HG03575 (cell line): ENCODE measurements around the gene RTEL1.
"Not testable (repeated sequence)": the region's sequence is repeated elsewhere in the genome, so short reads cannot be mapped to it uniquely, and the experiment has no call there.

ENCODE experiments used
- ATAC-seq: cut with Tn5 transposase; IDR thresholded peaks from one replicate; pipeline ENCODE4 v1.9.1; 2021; ENCODE audit not compliant: unreplicated experiment, insufficient number of reproducible peaks, low FRiP score; ENCODE audit errors: extremely low read depth

RTEL1 gene

GRCh38 chr20:63627129-63627750 lies 30.9 kb upstream of the RTEL1 start:
- no peak for ATAC-seq

- ATAC-seq: no peak
Measured at GRCh38 chr20:63627751-63628245, 30.3 kb upstream of the RTEL1 start.

GRCh38 chr20:63628246-63628975 lies 29.7 kb upstream of the RTEL1 start:
- ATAC-seq: no peak

GRCh38 chr20:63630956-63631355 lies 27.2 kb upstream of the RTEL1 start:
- not testable (repeated sequence) for ATAC-seq

- ATAC-seq: not testable (repeated sequence)
Measured at GRCh38 chr20:63631426-63631825, 26.7 kb upstream of the RTEL1 start.

- no peak for ATAC-seq
Measured at GRCh38 chr20:63633732-63634131, 24.4 kb upstream of the RTEL1 start.

- no peak for ATAC-seq
Measured at GRCh38 chr20:63635431-63636141, 22.5 kb upstream of the RTEL1 start.

- ATAC-seq: no peak
Measured at GRCh38 chr20:63636752-63637628, 21.1 kb upstream of the RTEL1 start.

- no peak for ATAC-seq
Measured at GRCh38 chr20:63639093-63639975, 18.8 kb upstream of the RTEL1 start.

- no peak for ATAC-seq
Measured at GRCh38 chr20:63640086-63640485, 18.0 kb upstream of the RTEL1 start.

- not testable (repeated sequence) for ATAC-seq
Measured at GRCh38 chr20:63640686-63641085, 17.4 kb upstream of the RTEL1 start.

- ATAC-seq: no peak
Measured at GRCh38 chr20:63641146-63641791, 16.8 kb upstream of the RTEL1 start.

GRCh38 chr20:63641792-63642523 lies 16.2 kb upstream of the RTEL1 start:
- ATAC-seq: no peak

- no peak for ATAC-seq
Measured at GRCh38 chr20:63642527-63643247, 15.4 kb upstream of the RTEL1 start.

- no peak for ATAC-seq
Measured at GRCh38 chr20:63643499-63643898, 14.6 kb upstream of the RTEL1 start.

GRCh38 chr20:63643946-63644345 lies 14.2 kb upstream of the RTEL1 start:
- no peak for ATAC-seq
